ENCODE measurements around the gene PMEPA1. TPM values are rescaled to one million over a fixed set of nuclear protein-coding genes. Genes with fewer than 3 reads are reported as not detected.

PMEPA1 gene
- total and polyA plus RNA-seq, 2 donors (not counting 1 experiment from before 2014, with no cell fraction given): 9.9 to 37.4 TPM

DNA sequence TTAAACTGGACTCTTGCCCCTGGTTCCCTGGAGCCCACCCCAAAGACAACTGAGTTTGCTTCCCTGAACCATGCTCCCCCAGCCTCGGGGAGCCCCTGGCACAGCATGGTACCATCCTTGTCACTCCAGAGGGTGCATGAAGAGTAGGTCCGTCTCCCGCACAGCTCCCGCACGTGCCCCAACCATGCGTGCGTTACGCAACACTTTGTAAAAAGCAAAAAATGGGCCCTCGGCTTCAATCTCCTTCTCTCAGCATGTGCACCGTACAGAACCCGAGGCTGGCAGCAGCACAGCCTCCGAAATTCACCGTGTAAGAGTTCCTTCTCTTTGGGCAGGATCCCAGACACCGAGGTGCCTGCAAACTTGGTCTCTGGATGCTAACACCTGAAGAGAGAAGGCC, 5.6 kb downstream of the PMEPA1 start:
- Mint-ChIP-seq H3K4me1 (peaks cover 94% of the 10 kb centered on the region), H3K27me3 (no peaks in the 10 kb centered on the region), H3K4me3 (peak overlapping the region; percentile 30), H3K9me3 (ENCODE audit: insufficient read depth) (no peaks in the 10 kb centered on the region), H3K27ac (peak overlapping the region; percentile 92)
- Histone ChIP-seq H2AFZ (ENCODE audit: insufficient read depth, low read depth, low read length, poor library complexity, severe bottlenecking) (no peak overlapping the region), H3K27me3 (replicated peaks in 1 of 4; ENCODE audit: control extremely low read depth in 1 of 4, control insufficient read depth in 3 of 4, insufficient read depth in 4 of 4, low read length in 3 of 4) (no peaks in the 10 kb centered on the region), H3K4me2 (replicated peaks; ENCODE audit: low read depth, low read length, poor library complexity, severe bottlenecking) (peak overlapping the region; percentile 83), H3K9me3 (ENCODE audit: control extremely low read depth in 1 of 3, control insufficient read depth in 2 of 3, insufficient read depth in 1 of 3, low read length in 2 of 3) (no peaks in the 10 kb centered on the region), H3K27ac (ENCODE audit: low read length in 2 of 2) (peak overlapping the region; percentile 77 to 85), H3K36me3 (replicated peaks in 1 of 2; ENCODE audit: control extremely low read depth in 1 of 2, control insufficient read depth in 1 of 2, extremely low read depth in 1 of 2, insufficient read depth in 2 of 2, low read length in 1 of 2) (peaks cover 0 to 6% of the 10 kb centered on the region in 2 experiments), H4K20me1 (ENCODE audit: control insufficient read depth, insufficient read depth, low read length, poor library complexity, severe bottlenecking) (peaks cover 35% of the 10 kb centered on the region), H3K4me3 (ENCODE audit: control extremely low read depth in 1 of 5, extremely low read depth in 1 of 5, insufficient read depth in 1 of 5, low read depth in 2 of 5, low read length in 4 of 5) (no peak overlapping the region), H3K4me1 (ENCODE audit: control insufficient read depth in 2 of 2, insufficient read depth in 2 of 2, low read length in 2 of 2) (peaks cover 93 to 95% of the 10 kb centered on the region in 2 donors), H3K9ac (ENCODE audit: low read length) (no peak overlapping the region), H3K79me2 (ENCODE audit: control insufficient read depth, insufficient read depth, low read length) (peaks cover 95% of the 10 kb centered on the region)
- ATAC-seq (ENCODE audit: low read depth) (no peak), DNase-seq (no peak)
- intact Hi-C loops (cut with micrococcal nuclease): loop anchor here (5.0 to 10.0 kb wide), 3 partner anchors 219 to 1421 kb away; no protein-coding TSS in a partner anchor
- no peak for TF ChIP-seq EZH2 (IDR thresholded peaks at IDR 0.05; ENCODE audit: borderline replicate concordance, insufficient read depth, low read depth, low read length, poor library complexity, severe bottlenecking)
- TF ChIP-seq, protein P1, sequence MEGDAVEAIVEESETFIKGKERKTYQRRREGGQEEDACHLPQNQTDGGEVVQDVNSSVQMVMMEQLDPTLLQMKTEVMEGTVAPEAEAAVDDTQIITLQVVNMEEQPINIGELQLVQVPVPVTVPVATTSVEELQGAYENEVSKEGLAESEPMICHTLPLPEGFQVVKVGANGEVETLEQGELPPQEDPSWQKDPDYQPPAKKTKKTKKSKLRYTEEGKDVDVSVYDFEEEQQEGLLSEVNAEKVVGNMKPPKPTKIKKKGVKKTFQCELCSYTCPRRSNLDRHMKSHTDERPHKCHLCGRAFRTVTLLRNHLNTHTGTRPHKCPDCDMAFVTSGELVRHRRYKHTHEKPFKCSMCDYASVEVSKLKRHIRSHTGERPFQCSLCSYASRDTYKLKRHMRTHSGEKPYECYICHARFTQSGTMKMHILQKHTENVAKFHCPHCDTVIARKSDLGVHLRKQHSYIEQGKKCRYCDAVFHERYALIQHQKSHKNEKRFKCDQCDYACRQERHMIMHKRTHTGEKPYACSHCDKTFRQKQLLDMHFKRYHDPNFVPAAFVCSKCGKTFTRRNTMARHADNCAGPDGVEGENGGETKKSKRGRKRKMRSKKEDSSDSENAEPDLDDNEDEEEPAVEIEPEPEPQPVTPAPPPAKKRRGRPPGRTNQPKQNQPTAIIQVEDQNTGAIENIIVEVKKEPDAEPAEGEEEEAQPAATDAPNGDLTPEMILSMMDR (IDR thresholded peaks at IDR 0.05): no peak
- POLR2A ChIA-PET: interaction anchor here (2.7 kb wide), 1 partner anchor 22 kb away, joined by 14 read pairs; no protein-coding TSS in a partner anchor
- CTCF ChIA-PET: interaction anchor here (4.1 kb wide), 1 partner anchor 22 kb away, joined by 26 read pairs; no protein-coding TSS in a partner anchor
- 94% methylated on average over 14 of the region's 14 CpGs for WGBS (ENCODE audit: insufficient coverage)

DNA sequence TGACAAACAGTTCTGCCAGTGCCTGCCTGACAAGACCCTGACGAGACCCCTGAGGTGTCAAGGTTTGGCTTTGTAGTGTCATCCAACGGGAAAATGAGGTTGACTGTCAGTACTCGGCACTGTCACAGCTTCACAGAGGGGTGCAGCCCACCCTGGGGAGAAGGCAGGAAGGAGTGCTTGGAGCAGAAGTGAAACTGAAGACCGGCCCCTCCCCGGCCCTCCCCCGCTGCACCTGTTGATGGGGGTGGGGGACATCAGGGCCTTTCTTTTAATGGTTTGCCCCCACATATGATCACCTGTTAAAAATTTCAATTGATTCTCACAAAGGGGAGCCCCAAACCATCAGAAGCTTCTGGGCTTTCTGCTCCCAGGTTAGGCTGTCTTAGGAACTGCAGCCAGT, 6.8 kb downstream of the PMEPA1 start:
- H3K27ac ChIP-seq (ENCODE audit: low read length in 2 of 2): peak overlapping the region; percentile 77 to 85
- H3K27me3 ChIP-seq (replicated peaks in 1 of 4; ENCODE audit: control extremely low read depth in 1 of 4, control insufficient read depth in 3 of 4, insufficient read depth in 4 of 4, low read length in 3 of 4): no peaks in the 10 kb centered on the region
- peaks cover 0 to 6% of the 10 kb centered on the region in 2 experiments for H3K36me3 ChIP-seq (replicated peaks in 1 of 2; ENCODE audit: control extremely low read depth in 1 of 2, control insufficient read depth in 1 of 2, extremely low read depth in 1 of 2, insufficient read depth in 2 of 2, low read length in 1 of 2)
- peak overlapping the region; percentile 83 for H3K4me2 ChIP-seq (replicated peaks; ENCODE audit: low read depth, low read length, poor library complexity, severe bottlenecking)
- no peak overlapping the region for H2AFZ ChIP-seq (ENCODE audit: insufficient read depth, low read depth, low read length, poor library complexity, severe bottlenecking)
- H3K4me1 ChIP-seq (ENCODE audit: control insufficient read depth in 2 of 2, insufficient read depth in 2 of 2, low read length in 2 of 2): peaks cover 99% of the 10 kb centered on the region in 2 donors
- peaks cover 37% of the 10 kb centered on the region for H4K20me1 ChIP-seq (ENCODE audit: control insufficient read depth, insufficient read depth, low read length, poor library complexity, severe bottlenecking)
- CTCF ChIA-PET: interaction anchor here (0.6 to 2.5 kb wide), 8 partner anchors 10 to 1274 kb away, joined by 3 to 16 read pairs (median 5); partner anchors contain the start of gene ZBP1
- Mint-ChIP-seq H3K4me3 (peak overlapping the region; percentile 86), H3K4me1 (peaks cover 97% of the 10 kb centered on the region), H3K27me3 (no peaks in the 10 kb centered on the region), H3K27ac (peak overlapping the region; percentile 92), H3K9me3 (ENCODE audit: insufficient read depth) (no peaks in the 10 kb centered on the region)
- peak overlapping the region; percentile 5 to 56 (median 45) for H3K4me3 ChIP-seq (ENCODE audit: control extremely low read depth in 1 of 5, extremely low read depth in 1 of 5, insufficient read depth in 1 of 5, low read depth in 2 of 5, low read length in 4 of 5)
- intact Hi-C loops (cut with micrococcal nuclease): loop anchor here (1.0 to 10.0 kb wide), 5 partner anchors 16 to 1422 kb away; no protein-coding TSS in a partner anchor
- peak; percentile 86 for DNase-seq
- WGBS (ENCODE audit: insufficient coverage): 0% methylated on average over 3 of the region's 6 CpGs
- no peak for TF ChIP-seq EZH2 (IDR thresholded peaks at IDR 0.05; ENCODE audit: borderline replicate concordance, insufficient read depth, low read depth, low read length, poor library complexity, severe bottlenecking)
- TF ChIP-seq, protein P1 (IDR thresholded peaks at IDR 0.05): no peak
- peak overlapping the region; percentile 57 for H3K9ac ChIP-seq (ENCODE audit: low read length)
- no peaks in the 10 kb centered on the region for H3K9me3 ChIP-seq (ENCODE audit: control extremely low read depth in 1 of 3, control insufficient read depth in 2 of 3, insufficient read depth in 1 of 3, low read length in 2 of 3)
- peaks cover 98% of the 10 kb centered on the region for H3K79me2 ChIP-seq (ENCODE audit: control insufficient read depth, insufficient read depth, low read length)
- POLR2A ChIA-PET: interaction anchor here (1.0 to 3.4 kb wide), 6 partner anchors 8 to 84 kb away, joined by 3 to 14 read pairs (median 4); no protein-coding TSS in a partner anchor
- peak; percentile 76 for ATAC-seq (ENCODE audit: low read depth)
